ENCODE results near the gene SAMSN1. TPM values are rescaled to one million over a fixed set of nuclear protein-coding genes. Genes with fewer than 3 reads are reported as not detected.
A peak's percentile ranks its signal among the peaks of the same experiment; 100 is the strongest.

The SAMSN1 gene
- total and polyA plus RNA-seq, 10 donors, result 24.8 to 79.2 (median 47.1) TPM

DNA sequence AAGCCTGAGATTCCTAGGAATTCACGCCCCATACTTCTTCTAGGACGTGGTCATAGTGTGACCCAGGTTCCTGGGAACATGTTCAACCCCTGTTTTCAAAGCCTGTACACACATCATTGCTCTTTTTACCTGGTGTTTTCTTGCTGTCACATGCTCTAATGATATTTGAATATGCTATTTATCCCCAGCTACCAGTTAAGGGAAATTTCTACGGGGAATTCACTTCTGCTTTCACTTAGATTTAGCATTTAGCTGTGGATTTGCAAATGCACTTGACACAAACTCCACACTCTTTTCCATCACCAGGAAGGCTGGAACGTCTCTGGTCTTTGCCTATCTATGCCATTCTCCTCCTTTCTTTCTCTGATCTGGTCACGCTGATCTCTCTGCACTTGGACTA lies 11.3 kb upstream of the SAMSN1 start:
- intact Hi-C loops (cut with DNase I; ENCODE audit: low total_unique reads), result no loop called here
- Histone ChIP-seq H3K27me3 (replicated peaks in 1 of 7) (no peaks in the 10 kb centered on the region), H3K4me3 (no peak overlapping the region), H3K4me1 (peaks cover 0 to 35% (median 24%) of the 10 kb centered on the region in 6 donors), H3K27ac (peak overlapping the region in 2 of 8 donors; percentile 23 to 32), H3K36me3 (no peaks in the 10 kb centered on the region), H3K9me3 (peaks cover 0 to 14% (median 9%) of the 10 kb centered on the region in 8 donors)
- 67 to 76% (median 73%) methylated on average over 5 of the region's 5 CpGs for WGBS, 5 donors
- no peak for DNase-seq
- TF ChIP-seq POLR2AphosphoS5 (IDR thresholded peaks at IDR 0.05) (no peak), POLR2A (IDR thresholded peaks at IDR 0.05) (no peak)
- TF ChIP-seq, protein P1, sequence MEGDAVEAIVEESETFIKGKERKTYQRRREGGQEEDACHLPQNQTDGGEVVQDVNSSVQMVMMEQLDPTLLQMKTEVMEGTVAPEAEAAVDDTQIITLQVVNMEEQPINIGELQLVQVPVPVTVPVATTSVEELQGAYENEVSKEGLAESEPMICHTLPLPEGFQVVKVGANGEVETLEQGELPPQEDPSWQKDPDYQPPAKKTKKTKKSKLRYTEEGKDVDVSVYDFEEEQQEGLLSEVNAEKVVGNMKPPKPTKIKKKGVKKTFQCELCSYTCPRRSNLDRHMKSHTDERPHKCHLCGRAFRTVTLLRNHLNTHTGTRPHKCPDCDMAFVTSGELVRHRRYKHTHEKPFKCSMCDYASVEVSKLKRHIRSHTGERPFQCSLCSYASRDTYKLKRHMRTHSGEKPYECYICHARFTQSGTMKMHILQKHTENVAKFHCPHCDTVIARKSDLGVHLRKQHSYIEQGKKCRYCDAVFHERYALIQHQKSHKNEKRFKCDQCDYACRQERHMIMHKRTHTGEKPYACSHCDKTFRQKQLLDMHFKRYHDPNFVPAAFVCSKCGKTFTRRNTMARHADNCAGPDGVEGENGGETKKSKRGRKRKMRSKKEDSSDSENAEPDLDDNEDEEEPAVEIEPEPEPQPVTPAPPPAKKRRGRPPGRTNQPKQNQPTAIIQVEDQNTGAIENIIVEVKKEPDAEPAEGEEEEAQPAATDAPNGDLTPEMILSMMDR (IDR thresholded peaks at IDR 0.05 in 8 of 11, conservative IDR thresholded peaks at IDR 0.05 in 3 of 11), result no peak

DNA sequence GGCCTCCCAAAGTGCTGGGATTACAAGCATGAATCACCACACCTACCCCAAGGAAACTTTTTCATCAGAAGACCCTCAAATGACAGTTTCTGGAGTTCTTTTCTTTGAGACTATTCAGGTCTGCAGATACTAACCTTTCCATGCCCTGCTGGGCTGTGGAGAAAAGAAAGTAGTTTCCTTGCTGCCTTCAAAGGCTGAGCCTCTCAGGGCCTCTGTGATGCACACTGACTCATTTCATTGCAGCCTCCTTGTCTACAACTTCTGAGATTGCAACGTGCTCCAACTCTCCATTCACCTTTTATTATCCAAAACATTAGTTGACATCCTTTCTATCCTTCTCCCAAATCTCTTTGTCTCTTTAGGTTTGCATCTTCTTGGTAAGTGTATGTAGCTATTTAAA lies 8.8 kb upstream of the SAMSN1 start:
- intact Hi-C loops (cut with DNase I; ENCODE audit: low total_unique reads), result no loop called here
- WGBS, 5 donors, result 37 to 74% (median 62%) methylated on average over 1 of the region's 1 CpG

GRCh38 chr21:14553422-14553821 lies 7.3 kb upstream of the SAMSN1 start:
- no peaks in the 10 kb centered on the region for H3K27me3 ChIP-seq (replicated peaks in 1 of 7)
- no peaks in the 10 kb centered on the region for H3K36me3 ChIP-seq
- H3K4me1 ChIP-seq, result peaks cover 0 to 61% (median 31%) of the 10 kb centered on the region in 6 donors
- WGBS, 5 donors, result 90 to 93% (median 91%) methylated on average over 2 of the region's 2 CpGs
- no peaks in the 10 kb centered on the region for H3K9me3 ChIP-seq
- no peak overlapping the region for H3K27ac ChIP-seq
- no peak overlapping the region for H3K4me3 ChIP-seq
- TF ChIP-seq POLR2AphosphoS5 (IDR thresholded peaks at IDR 0.05), result no peak
- TF ChIP-seq, protein P1 (IDR thresholded peaks at IDR 0.05 in 8 of 11, conservative IDR thresholded peaks at IDR 0.05 in 3 of 11), result no peak
- no peak for TF ChIP-seq POLR2A (IDR thresholded peaks at IDR 0.05)
- DNase-seq, result no peak
- intact Hi-C loops (cut with DNase I; ENCODE audit: low total_unique reads), result no loop called here

More for the DNA sequence above, 8.8 kb upstream of the SAMSN1 start:
- DNase-seq, result no peak
- Histone ChIP-seq H3K27ac (no peak overlapping the region), H3K27me3 (replicated peaks in 1 of 7) (no peaks in the 10 kb centered on the region), H3K9me3 (no peaks in the 10 kb centered on the region), H3K36me3 (no peaks in the 10 kb centered on the region), H3K4me3 (no peak overlapping the region), H3K4me1 (peaks cover 0 to 45% (median 28%) of the 10 kb centered on the region in 6 donors)
- TF ChIP-seq, protein P1 (IDR thresholded peaks at IDR 0.05 in 8 of 11, conservative IDR thresholded peaks at IDR 0.05 in 3 of 11), result no peak
- TF ChIP-seq POLR2AphosphoS5 (IDR thresholded peaks at IDR 0.05) (no peak), POLR2A (IDR thresholded peaks at IDR 0.05) (no peak)

DNA sequence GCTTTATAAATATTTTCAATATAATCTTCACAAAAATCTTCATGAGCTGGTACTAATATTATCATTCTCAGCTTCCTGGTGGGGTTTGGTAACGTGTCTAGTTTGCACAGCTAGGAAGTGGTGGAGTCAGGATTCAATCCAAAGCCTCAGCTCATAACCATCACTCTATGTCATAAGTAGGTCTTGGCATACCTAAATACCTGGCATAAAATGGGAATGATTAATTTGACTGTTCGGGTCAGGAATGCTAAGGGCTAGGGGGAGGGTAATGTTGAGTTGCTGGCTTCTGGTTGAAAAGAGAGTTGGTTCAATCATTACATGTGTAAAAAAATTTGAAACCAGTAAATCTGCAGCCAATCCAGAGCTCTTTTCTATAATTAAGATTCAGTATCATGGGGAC lies 5.6 kb upstream of the SAMSN1 start:
- Histone ChIP-seq H3K27ac (no peak overlapping the region), H3K27me3 (replicated peaks in 1 of 7) (no peaks in the 10 kb centered on the region), H3K36me3 (no peaks in the 10 kb centered on the region), H3K9me3 (no peaks in the 10 kb centered on the region), H3K4me1 (peaks cover 0 to 61% (median 23%) of the 10 kb centered on the region in 6 donors), H3K4me3 (no peak overlapping the region)
- 84 to 91% (median 87%) methylated on average over 2 of the region's 2 CpGs for WGBS, 5 donors
- DNase-seq, result no peak
- intact Hi-C loops (cut with DNase I; ENCODE audit: low total_unique reads), result no loop called here
- TF ChIP-seq, protein P1 (IDR thresholded peaks at IDR 0.05 in 8 of 11, conservative IDR thresholded peaks at IDR 0.05 in 3 of 11), result no peak
- TF ChIP-seq POLR2AphosphoS5 (IDR thresholded peaks at IDR 0.05) (no peak), POLR2A (IDR thresholded peaks at IDR 0.05) (no peak)
